GM18508 (cell line): ENCODE results near the gene PRDM16.
"Not testable (repeated sequence)": the region's sequence is repeated elsewhere in the genome, so short reads cannot be mapped to it uniquely, and the experiment has no call there.

Experiments
- ATAC-seq: cut with Tn5 transposase; IDR thresholded peaks from one replicate; pipeline ENCODE4 v1.9.1; 2021; ENCODE audit warnings: moderate number of reproducible peaks; ENCODE audit not compliant: insufficient read depth, unreplicated experiment

The PRDM16 gene

GRCh38 chr1:3229081-3229725, 160.2 kb downstream of the PRDM16 start:
- no peak for ATAC-seq

- ATAC-seq = no peak
These were observed 161.6 kb downstream of the PRDM16 start for GRCh38 chr1:3230553-3230952.

- ATAC-seq = no peak
These were observed 162.2 kb downstream of the PRDM16 start for GRCh38 chr1:3231245-3231644.

GRCh38 chr1:3231826-3232225, 162.8 kb downstream of the PRDM16 start:
- ATAC-seq = no peak

- ATAC-seq = no peak
These were observed 164.0 kb downstream of the PRDM16 start for GRCh38 chr1:3233031-3233430.

- ATAC-seq = no peak
These were observed 164.5 kb downstream of the PRDM16 start for GRCh38 chr1:3233551-3233950.

GRCh38 chr1:3234281-3234680, 165.3 kb downstream of the PRDM16 start:
- no peak for ATAC-seq

GRCh38 chr1:3234956-3235355, 166.0 kb downstream of the PRDM16 start:
- ATAC-seq = no peak

GRCh38 chr1:3235496-3235895, 166.5 kb downstream of the PRDM16 start:
- no peak for ATAC-seq

- ATAC-seq = no peak
These were observed 167.4 kb downstream of the PRDM16 start for GRCh38 chr1:3236361-3236760.

- ATAC-seq = no peak
These were observed 168.0 kb downstream of the PRDM16 start for GRCh38 chr1:3236955-3237354.

GRCh38 chr1:3237570-3237969, 168.6 kb downstream of the PRDM16 start:
- no peak for ATAC-seq

GRCh38 chr1:3237994-3238702, 169.1 kb downstream of the PRDM16 start:
- ATAC-seq = no peak

GRCh38 chr1:3238703-3239278, 169.8 kb downstream of the PRDM16 start:
- no peak for ATAC-seq

GRCh38 chr1:3239991-3240390, 171.0 kb downstream of the PRDM16 start:
- ATAC-seq = not testable (repeated sequence)

GRCh38 chr1:3240524-3241235, 171.7 kb downstream of the PRDM16 start:
- no peak for ATAC-seq

GRCh38 chr1:3241236-3241550, 172.2 kb downstream of the PRDM16 start:
- ATAC-seq = no peak

GRCh38 chr1:3241673-3242407, 172.8 kb downstream of the PRDM16 start:
- ATAC-seq = no peak

- ATAC-seq = no peak
These were observed 173.6 kb downstream of the PRDM16 start for GRCh38 chr1:3242408-3243260.

- no peak for ATAC-seq
These were observed 174.3 kb downstream of the PRDM16 start for GRCh38 chr1:3243304-3243703.
